Neural progenitor cell (in vitro differentiated cells): Measurements from ENCODE around the gene ARL16. TPM values are rescaled to one million over a fixed set of nuclear protein-coding genes. Genes with fewer than 3 reads are reported as not detected.
A peak's percentile ranks its signal among the peaks of the same experiment; 100 is the strongest.

Experiments
- DNase-seq: peaks from one replicate; pipeline ENCODE4 v3.0.0-alpha.2; 2016; ENCODE audit warnings: low spot score
- H2AFZ ChIP-seq: fragments of 200-600 bp; sonication (generic); replicated peaks from 2 replicates; pipeline ENCODE4 v1.6.1; 2016; ENCODE audit warnings: antibody characterized with exemption
- H3F3A ChIP-seq: fragments of 200-600 bp; sonication (generic); 2 replicates; pipeline ENCODE4 v1.6.1; 2016; ENCODE audit warnings: antibody characterized with exemption, low read depth
- H3K27ac ChIP-seq: fragments of 200-600 bp; sonication (generic); 2 replicates; pipeline ENCODE4 v1.5.1; 2016; ENCODE audit warnings: mild to moderate bottlenecking
- H3K27me3 ChIP-seq: fragments of 200-600 bp; sonication (generic); 2 replicates; pipeline ENCODE4 v1.6.1; 2016; ENCODE audit warnings: mild to moderate bottlenecking, moderate library complexity
- H3K36me3 ChIP-seq: fragments of 200-600 bp; sonication (generic); 2 replicates; pipeline ENCODE4 v1.5.1; 2016
- H3K4me1 ChIP-seq: fragments of 200-600 bp; sonication (generic); 2 replicates; pipeline ENCODE4 v1.6.1; 2016; ENCODE audit warnings: mixed run types
- H3K4me2 ChIP-seq: fragments of 200-600 bp; sonication (generic); 2 replicates; pipeline ENCODE4 v1.6.1; 2016
- H3K4me3 ChIP-seq: fragments of 200-600 bp; sonication (generic); 2 replicates; pipeline ENCODE4 v1.5.1; 2016
- H3K79me2 ChIP-seq: fragments of 200-600 bp; sonication (generic); 2 replicates; pipeline ENCODE4 v1.6.1; 2016; ENCODE audit warnings: low read depth
- H3K9ac ChIP-seq: fragments of 200-600 bp; sonication (generic); 2 replicates; pipeline ENCODE4 v1.6.1; 2016
- H3K9me3 ChIP-seq: fragments of 200-600 bp; sonication (generic); 2 replicates; pipeline ENCODE4 v1.5.1; 2016; ENCODE audit warnings: low read depth
- H4K20me1 ChIP-seq: fragments of 200-600 bp; sonication (generic); 2 replicates; pipeline ENCODE4 v1.6.1; 2016; ENCODE audit warnings: low read depth
- H3K27ac Mint-ChIP-seq: 3 replicates; pipeline ENCODE4 v1.8.0; 2021; ENCODE audit warnings: mixed read lengths
- H3K27me3 Mint-ChIP-seq: 2 replicates; pipeline ENCODE4 v1.8.0; 2022; ENCODE audit warnings: low read depth, mild to moderate bottlenecking, inconsistent platforms, moderate library complexity, mixed read lengths; ENCODE audit not compliant: insufficient read depth
- H3K36me3 Mint-ChIP-seq: 3 replicates; pipeline ENCODE4 v1.8.0; 2021; ENCODE audit warnings: mixed read lengths
- H3K4me1 Mint-ChIP-seq: 3 replicates; pipeline ENCODE4 v1.8.0; 2021; ENCODE audit warnings: mixed read lengths
- H3K4me3 Mint-ChIP-seq: 3 replicates; pipeline ENCODE4 v1.8.0; 2021; ENCODE audit warnings: mild to moderate bottlenecking, moderate library complexity, mixed read lengths
- H3K9me3 Mint-ChIP-seq: 3 replicates; pipeline ENCODE4 v1.8.0; 2020; ENCODE audit warnings: mixed read lengths
- EZH2 ChIP-seq: fragments of 200-600 bp; sonication (generic); IDR thresholded peaks from 2 replicates; pipeline ENCODE4 v1.6.1; 2017; ENCODE audit warnings: antibody characterized with exemption, mild to moderate bottlenecking, moderate library complexity
- EZH2phosphoT487 ChIP-seq: fragments of 200-600 bp; sonication (generic); IDR thresholded peaks from 2 replicates; pipeline ENCODE4 v1.6.1; 2017; ENCODE audit warnings: antibody characterized with exemption
- total RNA-seq: library from RNA; depleted of rRNA; stranded (reverse); fragments of >200 nt; gene quantifications from 2 replicates; pipeline ENCODE4 v1.2.3, GENCODE V29; 2015; ENCODE audit warnings: low replicate concordance
- TF ChIP-seq, protein P1 (sequence below): fragments of 200-600 bp; sonication (generic); IDR thresholded peaks from 2 replicates; pipeline ENCODE4 v1.5.1; 2017; ENCODE audit warnings: antibody characterized with exemption, mild to moderate bottlenecking

The ARL16 gene
- total RNA-seq, 1 donor from 2014 or later: 31.2 TPM

DNA sequence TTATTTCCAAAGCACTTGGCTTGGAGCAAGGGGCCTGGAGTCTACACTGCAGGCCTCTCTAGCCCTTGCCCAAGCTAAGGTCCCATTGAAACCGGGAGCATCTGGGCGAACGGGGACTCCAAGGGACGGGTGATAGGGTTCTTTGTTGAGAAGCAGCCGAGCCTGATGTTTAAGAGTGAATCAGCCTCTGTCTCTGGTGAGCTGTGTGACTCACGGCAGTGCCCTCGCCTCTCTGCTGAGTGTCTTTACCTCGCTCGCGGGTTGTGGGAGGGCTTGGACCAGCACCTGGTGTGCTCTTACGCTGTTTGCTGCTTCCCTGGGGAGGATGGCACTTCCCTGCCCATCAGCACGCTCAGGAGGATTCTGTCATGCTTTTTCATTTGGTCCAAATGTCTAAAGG, 1.5 kb upstream of the ARL16 start:
- peak overlapping the region; percentile 90 for H3K4me3 Mint-ChIP-seq
- no peak for DNase-seq
- peaks cover 27% of the 10 kb centered on the region for H4K20me1 ChIP-seq
- H3K9me3 ChIP-seq: no peaks in the 10 kb centered on the region
- no peak overlapping the region for H2AFZ ChIP-seq
- no peaks in the 10 kb centered on the region for H3K36me3 ChIP-seq
- H3K4me1 Mint-ChIP-seq: peaks cover 23% of the 10 kb centered on the region
- H3K27ac Mint-ChIP-seq: no peak overlapping the region
- peaks cover 1% of the 10 kb centered on the region for H3F3A ChIP-seq
- H3K27ac ChIP-seq: no peak overlapping the region
- H3K4me1 ChIP-seq: peaks cover 10% of the 10 kb centered on the region
- H3K79me2 ChIP-seq: peaks cover 50% of the 10 kb centered on the region
- H3K9ac ChIP-seq: no peak overlapping the region
- no peaks in the 10 kb centered on the region for H3K9me3 Mint-ChIP-seq
- TF ChIP-seq EZH2phosphoT487: no peak
- TF ChIP-seq EZH2: no peak
- TF ChIP-seq, protein P1, sequence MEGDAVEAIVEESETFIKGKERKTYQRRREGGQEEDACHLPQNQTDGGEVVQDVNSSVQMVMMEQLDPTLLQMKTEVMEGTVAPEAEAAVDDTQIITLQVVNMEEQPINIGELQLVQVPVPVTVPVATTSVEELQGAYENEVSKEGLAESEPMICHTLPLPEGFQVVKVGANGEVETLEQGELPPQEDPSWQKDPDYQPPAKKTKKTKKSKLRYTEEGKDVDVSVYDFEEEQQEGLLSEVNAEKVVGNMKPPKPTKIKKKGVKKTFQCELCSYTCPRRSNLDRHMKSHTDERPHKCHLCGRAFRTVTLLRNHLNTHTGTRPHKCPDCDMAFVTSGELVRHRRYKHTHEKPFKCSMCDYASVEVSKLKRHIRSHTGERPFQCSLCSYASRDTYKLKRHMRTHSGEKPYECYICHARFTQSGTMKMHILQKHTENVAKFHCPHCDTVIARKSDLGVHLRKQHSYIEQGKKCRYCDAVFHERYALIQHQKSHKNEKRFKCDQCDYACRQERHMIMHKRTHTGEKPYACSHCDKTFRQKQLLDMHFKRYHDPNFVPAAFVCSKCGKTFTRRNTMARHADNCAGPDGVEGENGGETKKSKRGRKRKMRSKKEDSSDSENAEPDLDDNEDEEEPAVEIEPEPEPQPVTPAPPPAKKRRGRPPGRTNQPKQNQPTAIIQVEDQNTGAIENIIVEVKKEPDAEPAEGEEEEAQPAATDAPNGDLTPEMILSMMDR: no peak
- peaks cover 10% of the 10 kb centered on the region for H3K36me3 Mint-ChIP-seq
- peaks cover 7% of the 10 kb centered on the region for H3K27me3 Mint-ChIP-seq
- H3K4me3 ChIP-seq: peak overlapping the region; percentile 74
- no peaks in the 10 kb centered on the region for H3K27me3 ChIP-seq
- H3K4me2 ChIP-seq: peak overlapping the region; percentile 95

DNA sequence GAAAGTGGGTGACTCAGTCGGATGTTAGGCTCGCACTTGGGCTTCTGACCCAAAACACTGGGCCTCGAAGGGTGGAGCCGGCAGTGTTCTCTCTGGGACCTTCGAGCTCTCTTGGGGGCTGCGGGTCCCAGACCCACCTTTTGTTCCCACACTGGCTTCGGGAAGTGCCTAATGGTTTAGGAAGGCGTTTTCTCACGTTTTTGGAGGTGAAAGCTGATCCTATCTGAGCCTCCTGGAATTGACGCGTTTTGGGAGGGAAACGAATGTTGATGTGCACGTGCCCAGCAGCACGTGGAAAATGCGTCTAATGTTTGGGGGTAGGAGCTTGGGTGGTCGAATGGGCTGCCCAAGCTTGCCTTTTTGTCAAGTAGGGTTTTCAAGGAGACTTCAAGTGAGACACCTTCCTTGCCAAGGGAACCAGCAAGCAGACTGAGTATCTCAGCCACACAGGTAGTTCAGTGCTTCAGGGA, 880 bp upstream of the ARL16 start:
- DNase-seq: peak; percentile 41
- H3K27ac ChIP-seq: no peak overlapping the region

DNA sequence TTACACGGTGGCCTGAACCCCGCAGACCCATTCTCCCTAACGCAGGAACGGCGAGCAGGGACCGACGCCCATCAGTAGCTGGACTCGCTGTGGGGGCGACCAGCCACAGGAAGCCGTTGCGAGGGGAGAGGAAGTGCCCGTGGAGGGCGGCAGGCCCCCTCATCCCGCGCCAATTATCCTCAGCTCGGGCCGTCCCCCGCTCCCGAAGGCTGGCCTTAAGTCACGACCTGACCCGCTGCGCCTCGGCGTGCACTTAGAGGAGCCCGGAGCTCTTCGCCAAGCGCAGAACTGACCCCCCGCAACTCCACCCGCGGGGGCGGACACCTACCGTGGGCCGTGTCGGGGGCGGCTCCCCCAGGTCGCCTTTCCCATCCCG, 401 bp downstream of the ARL16 start:
- no peaks in the 10 kb centered on the region for H3K9me3 Mint-ChIP-seq
- peaks cover 27% of the 10 kb centered on the region for H4K20me1 ChIP-seq
- no peaks in the 10 kb centered on the region for H3K36me3 ChIP-seq
- peak overlapping the region; percentile 96 for H3K4me3 Mint-ChIP-seq
- peaks cover 10% of the 10 kb centered on the region for H3K4me1 ChIP-seq
- peak overlapping the region; percentile 84 for H3K27ac Mint-ChIP-seq
- peak overlapping the region; percentile 80 for H3K4me2 ChIP-seq
- H3K27me3 Mint-ChIP-seq: peaks cover 2% of the 10 kb centered on the region
- no peak overlapping the region for H3K27ac ChIP-seq
- peaks cover 5% of the 10 kb centered on the region for H3K36me3 Mint-ChIP-seq
- peak overlapping the region; percentile 29 for H2AFZ ChIP-seq
- H3K79me2 ChIP-seq: peaks cover 50% of the 10 kb centered on the region
- peak overlapping the region; percentile 77 for H3K9ac ChIP-seq
- peak; percentile 55 for DNase-seq
- H3F3A ChIP-seq: peaks cover 6% of the 10 kb centered on the region
- TF ChIP-seq EZH2phosphoT487: no peak
- TF ChIP-seq, protein P1: no peak
- no peak for TF ChIP-seq EZH2
- H3K4me1 Mint-ChIP-seq: peaks cover 23% of the 10 kb centered on the region
- no peaks in the 10 kb centered on the region for H3K27me3 ChIP-seq
- peak overlapping the region; percentile 74 for H3K4me3 ChIP-seq
- H3K9me3 ChIP-seq: no peaks in the 10 kb centered on the region

More for the DNA sequence above, 880 bp upstream of the ARL16 start:
- H3K9me3 ChIP-seq: no peaks in the 10 kb centered on the region
- H3K79me2 ChIP-seq: peaks cover 50% of the 10 kb centered on the region
- H2AFZ ChIP-seq: no peak overlapping the region
- H3K27me3 ChIP-seq: no peaks in the 10 kb centered on the region
- H3K4me1 Mint-ChIP-seq: peaks cover 23% of the 10 kb centered on the region
- peak overlapping the region; percentile 82 for H3K9ac ChIP-seq
- H3K27ac Mint-ChIP-seq: no peak overlapping the region
- no peaks in the 10 kb centered on the region for H3K9me3 Mint-ChIP-seq
- peak overlapping the region; percentile 95 for H3K4me2 ChIP-seq
- H4K20me1 ChIP-seq: peaks cover 27% of the 10 kb centered on the region
- peaks cover 10% of the 10 kb centered on the region for H3K4me1 ChIP-seq
- peak overlapping the region; percentile 74 for H3K4me3 ChIP-seq
- peak overlapping the region; percentile 90 for H3K4me3 Mint-ChIP-seq
- peaks cover 6% of the 10 kb centered on the region for H3F3A ChIP-seq
- no peak for TF ChIP-seq EZH2
- no peak for TF ChIP-seq EZH2phosphoT487
- TF ChIP-seq, protein P1: no peak
- no peaks in the 10 kb centered on the region for H3K36me3 ChIP-seq
- H3K27me3 Mint-ChIP-seq: peaks cover 5% of the 10 kb centered on the region
- H3K36me3 Mint-ChIP-seq: peaks cover 9% of the 10 kb centered on the region
